Cardiac muscle cell (in vitro differentiated cells and primary cell): ENCODE results near the gene HP1BP3. TPM values are rescaled to one million over a fixed set of nuclear protein-coding genes. Genes with fewer than 3 reads are reported as not detected.
A peak's percentile ranks its signal among the peaks of the same experiment; 100 is the strongest.
"Not testable (repeated sequence)": the region's sequence is repeated elsewhere in the genome, so short reads cannot be mapped to it uniquely, and the experiment has no call there.

Experiments used
- DNase-seq, 2 donors: peaks; one replicate each; pipeline versions ENCODE4 v3.0.0 to v3.0.0-alpha.2; 2010 to 2017; ENCODE audit warnings: low read depth in 1 of 2, low spot score in 1 of 2
- H3K27ac ChIP-seq: fragments of 200-600 bp; sonication (generic); 2 replicates; pipeline ENCODE4 v1.5.1; 2016
- H3K27me3 ChIP-seq: fragments of 200-600 bp; sonication (generic); 2 replicates; pipeline ENCODE4 v1.6.0; 2016; ENCODE audit warnings: control low read depth
- H3K36me3 ChIP-seq: fragments of 200-600 bp; sonication (generic); 2 replicates; pipeline ENCODE4 v1.5.1; 2016; ENCODE audit warnings: control low read depth
- H3K4me1 ChIP-seq: fragments of 200-600 bp; sonication (generic); 2 replicates; pipeline ENCODE4 v1.8.1; 2017; ENCODE audit warnings: low read depth, mild to moderate bottlenecking, mixed run types
- H3K4me3 ChIP-seq: fragments of 200-600 bp; sonication (generic); 2 replicates; pipeline ENCODE4 v1.5.1; 2016; ENCODE audit warnings: mild to moderate bottlenecking
- H3K9me3 ChIP-seq: fragments of 200-600 bp; sonication (generic); 2 replicates; pipeline ENCODE4 v1.5.1; 2017; ENCODE audit warnings: low read depth, mild to moderate bottlenecking, control low read depth
- CTCF ChIP-seq: IDR thresholded peaks from 2 replicates; pipeline ENCODE4 v1.5.1; 2012; ENCODE audit warnings: low read depth, mild to moderate bottlenecking, low read length
- polyA plus RNA-seq: library from polyadenylated mRNA; unstranded; fragments of >200 nt; fragmentation: Nextera tagmentation; extraction: Ambion mirVana; gene quantifications from 2 replicates; pipeline ENCODE4 v1.2.1, GENCODE V29; 2016
- total RNA-seq: library from RNA; depleted of rRNA; stranded (reverse); fragments of >200 nt; gene quantifications from 2 replicates; pipeline ENCODE4 v1.2.3, GENCODE V29; 2016

Gene HP1BP3
- total and polyA plus RNA-seq, 2 experiments from 2014 or later, result 91.0 to 178 TPM

- no peak for DNase-seq
- no peak for TF ChIP-seq CTCF
- no peak overlapping the region for H3K4me3 ChIP-seq
- no peaks in the 10 kb centered on the region for H3K4me1 ChIP-seq
- H3K27ac ChIP-seq, result no peak overlapping the region
- no peaks in the 10 kb centered on the region for H3K27me3 ChIP-seq
- H3K36me3 ChIP-seq, result peaks cover 26% of the 10 kb centered on the region
- no peaks in the 10 kb centered on the region for H3K9me3 ChIP-seq
These were observed 24.8 kb upstream of the HP1BP3 start for GRCh38 chr1:20811916-20812315.

- H3K36me3 ChIP-seq, result no peaks in the 10 kb centered on the region
- H3K4me3 ChIP-seq, result no peak overlapping the region
- no peak for TF ChIP-seq CTCF
- no peaks in the 10 kb centered on the region for H3K27me3 ChIP-seq
- DNase-seq, result no peak
- H3K9me3 ChIP-seq, result no peaks in the 10 kb centered on the region
- H3K27ac ChIP-seq, result peak overlapping the region; percentile 1
- H3K4me1 ChIP-seq, result no peaks in the 10 kb centered on the region
These were observed 6.1 kb upstream of the HP1BP3 start for GRCh38 chr1:20793236-20793635.

DNA sequence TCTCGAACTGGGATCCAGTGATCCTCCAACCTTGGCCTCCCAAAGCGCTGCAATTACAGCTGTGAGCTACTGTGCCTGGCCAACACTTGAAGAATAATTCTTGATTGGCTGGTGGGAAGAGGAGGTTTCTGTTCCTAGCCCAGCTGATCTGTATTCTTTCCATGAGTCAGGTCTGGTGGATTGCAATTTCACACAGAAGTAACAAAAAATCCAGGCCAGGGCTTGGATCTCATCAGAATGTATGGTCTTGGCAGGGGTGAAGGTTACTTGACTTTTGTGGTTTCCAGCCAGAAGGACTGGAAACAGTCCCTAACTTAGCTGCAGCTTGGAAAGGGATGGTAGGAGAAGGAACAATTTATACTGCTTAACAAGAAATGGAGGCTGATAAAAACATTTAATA is 5.1 kb upstream of the HP1BP3 start:
- Histone ChIP-seq H3K4me1 (peaks cover 6% of the 10 kb centered on the region), H3K27me3 (no peaks in the 10 kb centered on the region), H3K9me3 (no peaks in the 10 kb centered on the region), H3K36me3 (no peaks in the 10 kb centered on the region), H3K4me3 (no peak overlapping the region), H3K27ac (no peak overlapping the region)
- DNase-seq, result peak in 1 of 2 donors; percentile 95
- TF ChIP-seq CTCF, result no peak

DNA sequence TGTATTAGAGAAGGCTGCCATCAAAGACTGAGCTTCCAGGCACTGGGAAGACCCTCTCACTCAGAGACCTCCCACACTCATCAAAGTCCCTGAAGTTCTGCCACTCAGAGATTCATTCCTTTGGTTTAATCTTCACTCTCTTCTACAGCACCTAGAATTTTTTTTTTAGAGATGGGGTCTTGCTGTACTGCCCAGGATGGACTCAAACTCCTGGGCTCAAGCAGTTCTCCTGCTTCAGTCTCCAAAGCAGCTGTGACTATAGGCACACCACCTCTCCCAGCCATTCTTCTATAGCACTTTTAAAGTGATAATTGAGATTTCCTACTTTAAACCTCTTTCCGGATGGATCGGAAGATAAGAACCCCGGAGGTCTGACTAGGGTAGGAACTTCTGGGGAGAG is 3.7 kb upstream of the HP1BP3 start:
- DNase-seq, result no peak
- H3K4me1 ChIP-seq, result peaks cover 6% of the 10 kb centered on the region
- H3K9me3 ChIP-seq, result no peaks in the 10 kb centered on the region
- no peak overlapping the region for H3K4me3 ChIP-seq
- no peak overlapping the region for H3K27ac ChIP-seq
- TF ChIP-seq CTCF, result no peak
- H3K36me3 ChIP-seq, result no peaks in the 10 kb centered on the region
- no peaks in the 10 kb centered on the region for H3K27me3 ChIP-seq

- H3K4me3 ChIP-seq, H3K4me1 ChIP-seq, H3K27me3 ChIP-seq, H3K9me3 ChIP-seq, H3K27ac ChIP-seq, DNase-seq, H3K36me3 ChIP-seq: not testable (repeated sequence)
These were observed 2.5 kb upstream of the HP1BP3 start for GRCh38 chr1:20789598-20789997.

DNA sequence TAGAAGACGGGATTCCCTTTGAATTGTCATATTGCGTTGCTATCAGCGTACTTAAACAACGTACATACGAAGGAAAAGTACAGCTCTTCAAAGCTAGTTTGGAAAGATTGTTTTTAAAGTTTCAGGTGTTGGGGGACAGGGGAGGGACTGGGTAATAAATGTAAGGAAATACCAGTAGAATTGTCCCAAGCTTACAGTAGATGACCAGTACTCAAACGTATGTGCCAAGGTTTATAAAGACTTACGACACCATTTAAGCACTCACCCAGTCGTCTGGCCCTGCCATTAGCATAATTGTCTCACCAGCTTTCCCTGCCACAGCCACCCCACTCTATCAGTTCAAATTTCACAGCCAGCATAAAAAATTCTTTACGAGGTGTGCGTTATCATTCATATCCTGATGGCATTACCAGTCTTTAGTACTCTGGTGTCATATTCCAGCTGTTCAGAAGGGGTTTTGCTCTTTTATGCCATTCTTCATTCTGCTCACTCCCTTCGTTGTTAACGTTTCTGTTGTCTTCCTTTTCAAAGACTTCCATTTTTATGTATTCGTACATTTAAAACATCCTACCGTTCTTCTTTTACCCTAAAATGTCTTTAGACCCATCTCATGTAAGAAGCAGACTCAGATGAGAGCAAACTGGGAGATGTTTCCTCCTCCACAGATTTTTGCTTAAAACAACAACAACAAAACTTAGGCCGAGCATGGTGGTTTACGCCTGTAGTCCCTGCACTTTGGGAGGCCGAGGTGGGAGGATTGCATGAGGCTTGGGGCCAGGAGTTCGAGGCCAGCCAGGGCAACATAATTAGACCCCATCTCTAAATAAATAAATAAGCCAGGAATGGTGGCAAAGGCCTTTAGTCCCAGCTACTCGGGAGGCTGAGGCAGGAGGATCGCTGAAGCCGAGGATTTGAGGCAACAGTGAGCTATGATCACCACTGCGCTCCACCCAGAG is 1.0 kb upstream of the HP1BP3 start:
- Histone ChIP-seq H3K27me3 (no peaks in the 10 kb centered on the region), H3K27ac (peak overlapping the region; percentile 97), H3K9me3 (no peaks in the 10 kb centered on the region), H3K4me1 (peaks cover 6% of the 10 kb centered on the region), H3K4me3 (peak overlapping the region; percentile 76), H3K36me3 (no peaks in the 10 kb centered on the region)
- no peak for TF ChIP-seq CTCF
- DNase-seq, result peak; percentile 13 to 64
